ENCODE data around the gene KRT27.
"Not testable (repeated sequence)": the region's sequence is repeated elsewhere in the genome, so short reads cannot be mapped to it uniquely, and the experiment has no call there.

The KRT27 gene

DNA sequence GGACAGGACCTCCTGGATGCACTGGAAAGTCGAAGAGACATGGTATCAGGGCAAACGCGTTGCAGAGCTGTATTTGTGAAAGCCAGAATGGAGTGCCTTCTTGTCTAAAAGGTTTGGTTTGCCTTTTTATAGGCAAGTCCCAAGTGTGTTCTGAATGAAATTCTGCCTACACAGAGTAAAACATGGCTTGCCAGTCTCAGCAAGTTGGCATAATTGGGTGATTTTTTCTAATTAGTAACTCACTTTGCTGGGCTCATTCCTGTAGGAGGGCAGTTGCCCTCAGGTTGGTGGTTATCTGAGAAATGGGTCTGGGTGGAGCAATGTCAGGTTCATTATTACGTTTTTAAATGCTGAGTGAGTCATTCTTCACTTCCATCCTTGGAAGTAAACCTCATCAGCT, 27.1 kb downstream of the KRT27 start, which contains the start of gene KRT25:
Gene KRT25 (minus strand): TSS at position 101 of the 400 bp plus-strand sequence. CDS start 60 bp downstream, at position 41.
- DNase-seq (ENCODE audit: low spot score): no peak

DNA sequence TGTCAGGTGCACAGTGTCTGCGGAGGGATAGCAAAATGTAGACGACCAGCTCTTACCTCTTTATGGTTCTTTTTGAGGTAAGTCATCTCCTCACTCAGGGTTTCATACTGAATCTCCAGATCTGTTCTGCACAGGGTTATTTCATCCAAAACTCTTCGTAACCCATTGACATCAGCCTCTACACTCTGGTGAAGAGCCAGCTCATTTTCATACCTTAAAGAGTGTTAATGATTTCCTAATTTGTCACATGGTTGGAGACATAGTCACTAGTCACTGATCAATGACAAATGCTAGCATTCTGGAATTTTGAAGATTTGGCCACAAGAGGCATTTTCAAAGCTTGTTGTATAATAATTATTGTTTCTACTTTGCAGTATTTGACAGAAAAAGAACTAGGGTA, 28.5 kb downstream of the KRT27 start:
- no peak for DNase-seq (ENCODE audit: low spot score)

DNA sequence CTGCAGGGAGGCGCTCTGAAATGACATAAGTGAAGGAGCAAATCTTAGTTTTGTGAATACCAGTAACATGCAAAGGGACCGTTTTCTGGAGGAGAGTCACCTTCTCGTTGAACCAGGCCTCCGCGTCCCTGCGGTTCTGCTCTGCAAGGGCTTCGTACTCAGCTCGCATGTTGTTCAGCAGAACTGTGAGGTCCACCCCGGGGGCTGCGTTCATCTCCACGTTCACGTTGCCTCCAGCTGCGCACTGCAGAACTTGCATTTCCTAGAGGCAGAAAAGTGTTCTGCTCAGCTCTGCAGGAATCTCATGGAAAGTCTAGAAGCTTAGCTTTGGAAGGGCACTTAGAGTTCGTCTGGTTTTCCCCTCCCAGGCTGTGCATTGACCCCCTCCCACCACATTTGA, 31.3 kb downstream of the KRT27 start:
- DNase-seq (ENCODE audit: low spot score): no peak

DNA sequence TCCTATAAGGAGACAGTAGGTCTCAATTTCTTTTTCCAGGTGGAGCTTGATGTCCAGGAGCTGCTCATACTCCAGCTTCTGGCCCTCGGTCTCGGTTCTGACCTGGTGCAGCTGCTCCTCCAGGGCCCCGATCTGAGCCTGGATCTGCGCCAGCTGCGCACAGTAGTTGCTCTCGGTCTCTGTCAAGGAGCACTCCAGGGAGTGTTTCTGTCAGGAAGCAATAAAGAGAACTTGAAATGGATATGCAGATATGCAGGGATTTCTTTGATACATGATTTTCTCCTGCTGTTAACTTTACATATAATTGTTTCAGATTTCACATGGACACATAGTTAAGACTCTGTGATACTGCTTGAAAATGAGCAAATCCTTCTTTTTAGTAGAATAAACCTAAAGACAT, 32.0 kb downstream of the KRT27 start:
- DNase-seq (ENCODE audit: low spot score): no peak

DNA sequence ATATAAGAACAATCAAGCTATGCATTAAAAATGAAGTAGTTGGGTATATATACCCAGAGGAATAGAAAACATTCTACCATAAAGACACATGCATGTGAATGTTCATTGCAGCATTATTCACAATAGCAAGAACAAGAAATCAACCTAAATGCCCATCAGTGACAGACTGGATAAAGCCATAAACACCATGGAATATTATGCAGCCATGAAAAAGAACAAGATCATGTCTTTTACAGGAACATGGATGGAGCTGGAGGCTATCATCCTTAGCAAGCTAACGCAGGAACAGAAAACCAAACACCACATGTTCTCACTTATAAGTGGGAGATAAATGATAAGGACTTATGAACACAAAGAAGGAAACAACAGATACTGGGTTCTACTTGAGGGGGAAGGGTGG, 33.7 kb downstream of the KRT27 start:
- not testable (repeated sequence) for DNase-seq (ENCODE audit: low spot score)

DNA sequence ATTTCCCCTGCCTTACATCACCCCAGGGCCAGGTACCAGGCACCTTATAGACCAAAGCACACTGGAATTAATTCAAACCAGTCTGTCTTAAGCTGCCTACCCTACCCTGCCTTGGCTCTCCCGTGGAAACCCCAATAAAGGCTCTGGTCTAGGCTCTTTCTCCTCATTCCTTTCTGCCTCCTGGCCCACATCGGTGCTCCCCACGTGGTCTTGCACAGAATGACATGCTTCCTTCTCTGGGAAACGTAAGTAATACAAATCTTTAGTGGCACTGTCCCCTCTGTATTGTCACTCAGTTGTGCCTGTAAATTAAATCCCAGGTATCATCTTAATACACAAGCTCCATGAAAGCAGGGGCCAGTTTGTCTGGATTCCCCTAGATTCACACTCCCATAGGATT, 43.8 kb downstream of the KRT27 start:
- DNase-seq (ENCODE audit: low spot score): no peak

DNA sequence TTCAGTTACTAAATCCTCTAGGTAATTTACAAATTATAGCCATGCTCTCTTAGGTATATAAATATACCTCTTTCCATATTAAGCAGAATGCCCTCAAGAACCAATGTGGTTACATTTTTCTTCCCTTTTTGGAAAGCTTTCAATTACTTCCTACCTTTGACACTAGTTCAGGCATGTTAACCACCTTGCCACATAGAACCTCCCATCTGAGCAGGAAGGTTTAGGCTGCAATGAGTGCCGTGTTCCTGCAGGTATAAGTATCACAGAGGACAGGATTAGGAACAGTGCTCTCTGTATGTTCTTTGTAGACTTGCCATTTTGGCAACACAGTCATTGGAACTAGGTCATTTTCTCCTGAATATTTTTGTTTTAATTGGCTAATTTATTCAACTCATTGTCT, 47.3 kb downstream of the KRT27 start:
- DNase-seq (ENCODE audit: low spot score): no peak

DNA sequence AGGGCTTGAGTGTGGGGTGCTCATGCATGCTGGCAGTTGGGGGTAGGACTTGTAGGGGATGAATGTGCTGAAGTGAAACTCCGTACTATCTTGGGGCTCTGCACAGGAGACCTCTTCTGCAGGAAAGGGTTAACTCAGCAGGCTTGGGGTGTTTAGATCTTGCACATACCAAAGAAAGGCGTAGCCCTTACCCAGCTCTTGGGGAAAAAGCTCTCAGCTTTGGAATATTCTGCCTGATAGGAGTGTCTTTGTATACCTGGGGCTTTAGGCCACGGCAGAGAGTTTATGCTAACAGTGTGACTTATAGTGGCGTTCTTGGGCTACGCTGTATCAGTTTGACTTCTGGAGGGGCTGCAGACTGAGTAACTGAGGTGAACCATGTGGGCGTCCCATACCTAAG, 48.3 kb downstream of the KRT27 start:
- DNase-seq (ENCODE audit: low spot score): no peak

DNA sequence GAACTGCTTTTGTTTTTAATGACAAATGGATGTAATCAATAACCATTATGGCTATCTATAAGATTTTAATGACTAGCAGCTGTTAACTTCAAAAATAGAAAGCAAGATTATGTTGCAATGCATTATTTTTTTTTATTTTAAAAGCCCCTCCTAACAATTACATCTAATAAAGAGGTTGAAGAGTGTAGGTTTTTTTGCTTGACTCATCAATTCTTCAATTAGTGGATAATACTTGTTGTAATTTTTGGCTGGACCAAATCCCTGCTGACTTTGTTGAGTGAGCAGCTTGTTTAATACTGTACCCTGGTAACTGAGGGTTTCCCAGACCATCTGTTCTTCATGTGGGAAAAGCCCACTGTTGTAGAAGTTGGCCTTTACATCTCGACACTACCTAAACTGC, 51.4 kb downstream of the KRT27 start:
- DNase-seq (ENCODE audit: low spot score): no peak

DNA sequence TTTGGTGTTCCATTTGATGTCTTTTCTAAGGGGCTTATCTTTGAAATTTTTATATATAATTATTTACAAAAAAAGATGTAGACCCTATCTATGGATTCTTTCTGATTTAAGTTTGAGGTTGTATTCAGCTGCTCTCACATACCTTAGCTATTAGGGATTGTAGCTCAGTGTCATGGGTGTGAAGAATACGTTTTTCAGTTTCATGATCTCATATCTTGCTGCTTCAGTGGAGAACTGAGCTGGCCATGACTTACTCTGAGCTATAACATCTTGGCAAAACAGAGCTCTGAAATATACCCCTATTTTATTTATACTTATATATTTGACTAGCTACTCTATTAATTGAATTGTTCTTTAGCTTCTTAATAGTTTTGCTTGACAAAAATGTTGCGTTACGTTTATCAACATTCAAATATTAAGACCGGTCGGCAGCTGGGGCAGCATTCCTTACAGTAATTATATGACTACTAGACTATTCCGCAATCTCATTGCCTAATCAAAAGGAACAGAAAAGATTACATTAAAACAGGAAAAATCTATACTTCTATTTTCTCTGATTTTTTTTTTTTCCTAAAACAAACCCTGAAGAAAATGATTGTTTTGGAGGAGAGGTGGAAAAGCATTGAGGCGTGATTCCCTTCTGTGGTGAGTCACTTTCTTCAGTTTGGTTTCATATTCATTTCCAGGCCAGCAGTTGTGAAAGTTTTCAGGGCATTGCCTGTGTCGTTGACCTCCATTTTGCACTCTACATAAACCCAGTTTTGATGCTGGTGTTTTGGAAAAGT, 54.7 kb downstream of the KRT27 start:
- DNase-seq (ENCODE audit: low spot score): no peak

DNA sequence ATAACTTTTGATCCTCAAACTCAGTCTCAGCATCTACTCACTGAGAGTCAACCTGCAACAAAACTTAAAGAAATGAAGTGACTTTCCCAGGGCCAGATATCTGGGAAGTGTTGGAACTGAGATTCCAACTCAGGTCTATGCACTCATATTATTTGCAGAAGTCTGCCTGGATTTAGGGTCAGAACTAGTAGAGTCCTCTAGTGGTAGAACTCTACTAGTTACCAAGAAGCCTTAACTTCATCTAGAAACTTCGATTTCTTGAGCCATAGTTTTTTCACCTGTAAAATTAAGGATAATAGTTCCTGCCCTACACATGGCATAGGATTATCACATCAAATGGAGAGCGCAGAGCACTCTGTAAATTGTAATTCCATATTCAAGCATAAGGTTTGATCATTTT, 55.4 kb downstream of the KRT27 start:
- no peak for DNase-seq (ENCODE audit: low spot score)
